Natural killer cell treated with Interleukin-12 subunit alpha and Interleukin-12 subunit beta and Interleukin-15 and Interleukin-18, amount 100 ng/mL, for 72 hours (primary cell): ENCODE measurements around the gene PLRG1. TPM values are rescaled to one million over a fixed set of nuclear protein-coding genes. Genes with fewer than 3 reads are reported as not detected.

ENCODE experiments used
- ATAC-seq, 2 donors: fragments of 150-1000 bp; cut with Tn5 transposase in 1 of 2; sonication (Bioruptor Pico), chemical (Tn5 transposase) in 1 of 2; 2 replicates each; pipeline ENCODE4 v1.10.0; 2021
- DNase-seq: peaks from one replicate; pipeline ENCODE4 v3.0.0; 2022; ENCODE audit warnings: low spot score
- H3K27ac Mint-ChIP-seq, 2 donors: 1 replicate in 1 of 2; 2 replicates in 1 of 2; pipeline ENCODE4 v1.8.0; 2022; ENCODE audit warnings: mixed read lengths in 2 of 2, mild to moderate bottlenecking in 1 of 2, moderate library complexity in 1 of 2
- H3K27me3 Mint-ChIP-seq, 2 donors: 1 replicate in 1 of 2; 2 replicates in 1 of 2; pipeline ENCODE4 v1.8.0; 2022; ENCODE audit warnings: mixed read lengths in 2 of 2
- H3K36me3 Mint-ChIP-seq: one replicate; pipeline ENCODE4 v1.8.0; 2022; ENCODE audit warnings: mixed read lengths
- H3K4me1 Mint-ChIP-seq, 2 donors: 1 replicate in 1 of 2; 2 replicates in 1 of 2; pipeline ENCODE4 v1.8.0; 2022; ENCODE audit warnings: low read depth in 2 of 2, mixed read lengths in 2 of 2, mild to moderate bottlenecking in 1 of 2
- H3K4me3 Mint-ChIP-seq: one replicate; pipeline ENCODE4 v1.8.0; 2022; ENCODE audit warnings: mixed read lengths
- H3K9me3 Mint-ChIP-seq: 2 replicates; pipeline ENCODE4 v1.8.0; 2022; ENCODE audit warnings: mixed read lengths
- total RNA-seq, 2 donors: library from RNA; stranded (reverse); gene quantifications; one replicate each; pipeline ENCODE4 v1.2.3, GENCODE V29; 2022

Gene PLRG1
- total RNA-seq, 2 donors from 2014 or later: 84.5 to 109 TPM

DNA sequence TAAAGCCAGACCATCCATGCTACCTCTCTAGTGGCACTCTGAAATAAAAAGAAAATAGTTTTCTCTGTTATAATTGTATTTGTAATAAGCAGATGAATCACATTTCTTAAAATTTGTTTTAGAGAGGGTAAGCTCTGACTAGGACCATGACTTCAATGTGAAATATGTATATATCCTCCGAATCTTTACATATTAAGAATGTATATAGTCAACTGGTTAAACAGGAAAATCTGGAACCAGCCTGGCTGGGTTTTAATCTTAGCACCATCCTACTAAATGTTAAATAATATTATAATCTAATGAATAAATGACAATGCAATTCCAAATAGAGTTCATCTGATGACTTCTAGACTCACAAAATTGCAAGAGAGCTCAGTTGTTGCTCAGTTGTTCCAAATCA lies 14.1 kb upstream of the PLRG1 start:
- no peak overlapping the region for H3K4me3 Mint-ChIP-seq
- H3K36me3 Mint-ChIP-seq: no peaks in the 10 kb centered on the region
- no peak for ATAC-seq
- DNase-seq: no peak
- no peaks in the 10 kb centered on the region for H3K4me1 Mint-ChIP-seq
- H3K27ac Mint-ChIP-seq: no peak overlapping the region
- peaks cover 5 to 11% of the 10 kb centered on the region in 2 donors for H3K27me3 Mint-ChIP-seq
- H3K9me3 Mint-ChIP-seq: no peaks in the 10 kb centered on the region

DNA sequence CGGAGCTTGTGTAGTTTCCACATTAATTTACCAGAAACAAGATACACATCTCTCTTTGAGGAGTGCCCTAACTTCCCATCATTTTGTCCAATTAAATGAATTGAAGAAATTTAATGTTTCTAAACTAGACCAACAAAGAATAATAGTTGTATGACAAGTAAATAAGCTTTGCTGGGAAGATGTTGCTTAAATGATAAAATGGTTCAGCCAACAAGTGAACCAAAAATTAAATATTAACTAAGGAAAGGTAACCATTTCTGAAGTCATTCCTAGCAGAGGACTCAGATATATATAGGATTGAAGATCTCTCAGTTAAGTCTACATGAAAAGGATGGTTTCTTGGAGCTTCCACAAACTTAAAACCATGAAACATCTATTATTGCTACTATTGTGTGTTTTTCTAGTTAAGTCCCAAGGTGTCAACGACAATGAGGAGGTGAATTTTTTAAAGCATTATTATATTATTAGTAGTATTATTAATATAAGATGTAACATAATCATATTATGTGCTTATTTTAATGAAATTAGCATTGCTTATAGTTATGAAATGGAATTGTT lies 12.6 kb upstream of the PLRG1 start, which contains the start of gene FGB:
Gene FGB (plus strand): TSS at position 315 of the 558 bp plus-strand sequence. CDS start 8 bp downstream, at position 323.
- Mint-ChIP-seq H3K4me3 (no peak within 1 kb of the TSS), H3K36me3 (no peaks in the 10 kb centered on the region), H3K4me1 (no peaks in the 10 kb centered on the region), H3K27ac (no peak within 1 kb of the TSS), H3K27me3 (peaks cover 5 to 11% of the 10 kb centered on the region in 2 donors), H3K9me3 (no peaks in the 10 kb centered on the region)
- DNase-seq (no peak), ATAC-seq (no peak)

DNA sequence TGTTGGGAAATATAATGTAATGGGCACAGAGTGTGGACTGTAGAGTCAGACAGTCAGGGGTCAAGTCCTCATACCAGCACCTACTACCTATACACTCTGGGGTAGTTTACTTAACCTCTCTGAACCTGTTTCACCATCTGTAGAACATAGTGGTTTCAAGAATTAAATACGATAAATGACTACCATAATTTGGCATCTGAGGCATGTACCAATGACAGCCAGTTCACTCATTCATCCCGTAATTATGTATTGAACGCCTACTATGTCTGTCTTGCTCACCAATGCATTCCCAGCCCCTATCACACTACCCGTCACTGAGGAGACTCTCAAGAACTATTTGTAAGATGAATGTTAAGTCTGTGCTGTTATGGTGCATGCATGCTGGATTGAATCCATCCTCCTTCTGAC lies 10.6 kb upstream of the PLRG1 start:
- Mint-ChIP-seq H3K27me3 (peaks cover 5 to 11% of the 10 kb centered on the region in 2 donors), H3K4me3 (no peak overlapping the region), H3K27ac (no peak overlapping the region), H3K9me3 (no peaks in the 10 kb centered on the region), H3K4me1 (no peaks in the 10 kb centered on the region), H3K36me3 (no peaks in the 10 kb centered on the region)
- DNase-seq (no peak), ATAC-seq (peak in 1 of 2 donors; percentile 40)

DNA sequence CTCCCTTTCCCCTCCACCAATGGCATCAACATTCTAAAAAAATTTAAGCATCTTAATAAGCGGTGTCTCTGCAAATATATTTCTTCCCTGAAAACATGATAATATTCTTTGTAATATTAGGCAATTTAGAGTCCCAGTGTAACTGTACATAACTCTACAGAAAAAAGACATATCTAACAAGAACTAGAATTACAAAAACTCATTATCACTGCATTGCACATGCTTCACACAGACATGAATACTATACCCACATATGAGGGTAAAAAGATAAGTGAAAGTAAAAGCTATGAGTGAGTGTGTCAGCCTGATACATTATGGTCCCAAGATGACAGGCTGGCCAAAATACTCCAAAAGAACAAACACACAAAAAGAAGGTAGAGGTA lies 10.2 kb upstream of the PLRG1 start:
- no peaks in the 10 kb centered on the region for H3K36me3 Mint-ChIP-seq
- ATAC-seq (peak in 1 of 2 donors; percentile 55), DNase-seq (no peak)
- no peak overlapping the region for H3K27ac Mint-ChIP-seq
- no peak overlapping the region for H3K4me3 Mint-ChIP-seq
- H3K27me3 Mint-ChIP-seq: peaks cover 5 to 11% of the 10 kb centered on the region in 2 donors
- no peaks in the 10 kb centered on the region for H3K4me1 Mint-ChIP-seq
- no peaks in the 10 kb centered on the region for H3K9me3 Mint-ChIP-seq

DNA sequence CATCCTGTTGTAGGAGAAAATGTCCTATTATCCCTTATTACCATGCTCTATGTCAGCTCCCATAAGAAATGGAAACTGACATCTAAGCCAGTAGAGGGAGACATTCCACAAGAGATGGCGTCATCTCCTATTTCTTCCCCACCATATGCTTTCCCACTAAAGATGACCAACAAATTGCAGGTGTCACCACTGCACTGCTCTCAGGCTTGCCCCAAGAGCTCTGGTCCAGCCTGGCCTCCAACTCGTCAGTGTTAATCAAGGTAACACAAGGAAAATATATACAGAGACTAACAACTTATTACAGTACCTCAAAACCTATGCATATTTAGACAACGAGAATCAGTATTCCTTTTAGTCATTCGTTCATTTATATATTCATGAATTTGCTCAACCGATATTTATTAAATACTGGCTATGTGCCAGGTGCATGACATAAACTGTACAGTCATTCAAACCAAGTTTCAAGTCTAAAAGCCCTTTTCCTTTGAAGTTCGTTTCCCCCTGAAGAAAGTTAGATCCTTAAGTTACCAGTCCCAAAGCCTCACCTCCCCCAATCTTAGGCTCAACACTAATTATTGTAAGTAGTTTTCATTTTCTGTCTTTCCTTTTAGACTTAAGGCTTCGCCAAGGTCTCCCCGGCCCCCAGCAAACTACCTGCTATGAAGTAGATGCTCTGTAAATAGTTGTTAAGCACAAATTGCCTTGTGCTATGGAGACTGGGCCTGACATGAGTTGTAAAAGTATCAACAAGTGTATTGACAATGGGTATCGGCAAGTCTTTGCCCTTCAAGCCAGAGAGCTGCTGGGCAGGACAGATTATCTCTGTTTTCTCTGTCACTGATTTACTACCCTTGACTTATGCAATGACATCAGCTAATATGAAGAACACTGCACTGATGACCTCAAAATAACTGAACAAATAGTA lies 9.6 kb upstream of the PLRG1 start:
- H3K27me3 Mint-ChIP-seq: peaks cover 5 to 11% of the 10 kb centered on the region in 2 donors
- H3K9me3 Mint-ChIP-seq: no peaks in the 10 kb centered on the region
- no peaks in the 10 kb centered on the region for H3K36me3 Mint-ChIP-seq
- no peak overlapping the region for H3K4me3 Mint-ChIP-seq
- ATAC-seq (peak; percentile 38 to 61), DNase-seq (no peak)
- no peaks in the 10 kb centered on the region for H3K4me1 Mint-ChIP-seq
- no peak overlapping the region for H3K27ac Mint-ChIP-seq

DNA sequence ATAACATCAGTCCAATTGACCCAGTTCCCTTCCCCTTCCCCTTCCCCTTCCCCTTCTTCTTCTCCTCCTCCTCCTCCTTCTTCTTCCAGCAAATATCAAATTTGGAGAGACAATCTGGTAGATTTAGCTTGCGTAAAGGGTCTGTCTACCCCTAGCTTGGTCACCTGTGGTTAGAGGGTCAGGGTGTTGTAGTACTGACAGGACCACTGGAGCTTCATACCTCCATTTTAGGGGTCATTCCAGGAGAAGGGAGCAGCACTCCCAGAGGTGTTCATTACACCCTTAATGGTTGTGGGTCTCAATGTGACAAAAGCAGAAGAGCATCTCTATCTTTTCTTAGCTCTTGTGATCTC lies 8.9 kb upstream of the PLRG1 start:
- Mint-ChIP-seq H3K27ac (no peak overlapping the region), H3K36me3 (no peaks in the 10 kb centered on the region), H3K4me3 (no peak overlapping the region), H3K4me1 (no peaks in the 10 kb centered on the region), H3K9me3 (no peaks in the 10 kb centered on the region), H3K27me3 (peaks cover 5 to 11% of the 10 kb centered on the region in 2 donors)
- no peak for DNase-seq
- ATAC-seq: peak in 1 of 2 donors; percentile 28

DNA sequence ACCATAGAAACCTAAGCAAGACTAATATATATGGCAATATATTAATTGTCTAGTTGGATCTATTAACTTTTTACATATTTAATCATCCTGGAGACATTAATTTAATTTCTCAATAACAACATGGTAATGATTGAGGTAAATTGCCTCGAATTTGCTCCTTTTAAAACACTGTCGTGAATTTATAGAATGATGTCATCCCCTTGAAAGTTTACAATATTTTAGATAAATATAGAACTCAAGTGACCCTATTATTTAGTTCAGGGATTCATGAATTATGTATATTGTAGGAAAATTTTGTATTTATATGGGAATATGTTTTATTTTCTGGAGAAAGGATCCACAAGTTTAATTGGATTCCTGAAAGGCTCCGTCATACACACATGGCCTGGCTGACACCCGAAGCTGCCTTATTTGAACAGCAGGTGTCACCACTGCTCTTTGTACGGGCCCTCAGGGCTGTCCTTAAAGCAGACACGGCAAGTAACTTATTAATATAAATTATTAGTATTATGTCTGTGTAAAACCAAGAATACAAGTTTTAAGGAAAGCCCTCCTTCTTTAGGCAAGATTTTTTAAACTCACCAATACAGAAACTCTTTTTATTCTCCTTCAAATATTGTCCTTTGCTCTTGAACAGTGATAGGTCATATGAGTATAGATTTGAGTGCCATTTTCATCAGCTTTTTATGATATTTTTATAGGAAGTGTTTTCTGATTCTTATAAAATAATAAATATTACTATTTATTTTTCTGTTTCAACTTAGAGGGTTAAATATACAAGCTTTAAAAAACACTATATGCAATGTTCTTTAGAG lies 1.9 kb upstream of the PLRG1 start:
- Mint-ChIP-seq H3K9me3 (no peaks in the 10 kb centered on the region), H3K27me3 (no peaks in the 10 kb centered on the region), H3K36me3 (peaks cover 14% of the 10 kb centered on the region), H3K4me1 (peaks cover 18 to 21% of the 10 kb centered on the region in 2 donors), H3K4me3 (no peak overlapping the region), H3K27ac (no peak overlapping the region)
- peak in 1 of 2 donors; percentile 58 for ATAC-seq
- peak; percentile 67 for DNase-seq

DNA sequence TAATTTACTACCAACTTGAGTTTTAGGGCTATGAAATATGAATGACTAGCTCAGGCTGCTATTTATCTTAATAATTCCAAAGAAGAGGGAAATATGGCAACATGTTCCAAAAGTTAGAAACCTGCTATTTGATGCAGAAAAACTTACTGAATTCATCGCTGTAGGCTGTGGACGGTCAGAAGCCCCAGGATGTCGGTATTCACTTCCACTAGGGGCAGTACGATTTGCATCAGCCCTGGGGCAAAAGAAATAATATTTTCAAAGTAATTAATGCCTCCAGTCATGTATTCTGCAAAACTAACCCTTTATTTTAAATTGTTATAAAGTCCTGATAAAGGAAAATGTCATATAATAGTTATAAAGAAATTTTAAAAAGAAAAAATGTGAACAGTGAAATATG lies 4.5 kb downstream of the PLRG1 start:
- Mint-ChIP-seq H3K4me1 (peaks cover 18% of the 10 kb centered on the region in 2 donors), H3K9me3 (no peaks in the 10 kb centered on the region), H3K4me3 (no peak overlapping the region), H3K36me3 (peaks cover 29% of the 10 kb centered on the region), H3K27ac (no peak overlapping the region), H3K27me3 (no peaks in the 10 kb centered on the region)
- ATAC-seq: no peak
- DNase-seq: no peak

DNA sequence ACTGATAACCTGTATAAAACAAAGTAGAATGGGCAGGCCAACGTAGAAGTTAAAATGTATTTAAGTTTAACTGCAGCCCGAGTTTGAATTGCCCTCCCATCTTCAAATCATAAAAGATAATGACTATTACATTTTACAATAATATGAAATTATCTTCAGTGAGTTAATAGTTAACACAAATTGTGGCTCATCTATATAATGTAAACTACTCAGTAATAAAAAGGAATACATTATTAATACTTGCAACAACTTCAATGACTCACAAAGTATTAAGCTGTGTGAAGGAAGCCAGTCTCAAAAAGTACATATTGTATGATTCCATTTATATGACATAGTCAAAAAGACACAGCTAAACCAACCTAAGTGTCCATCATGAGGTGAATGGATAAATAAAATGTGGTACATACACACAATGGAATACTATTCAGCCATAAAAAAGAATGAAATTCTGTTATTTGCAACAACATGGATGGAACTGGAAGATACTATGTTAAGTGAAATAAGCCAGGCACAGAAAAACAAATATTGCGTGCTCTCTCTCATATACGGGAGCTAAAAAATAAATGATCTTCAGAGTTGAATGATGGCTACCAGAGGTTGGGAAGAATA lies 7.8 kb downstream of the PLRG1 start:
- no peak for ATAC-seq
- DNase-seq: no peak
- H3K36me3 Mint-ChIP-seq: peaks cover 35% of the 10 kb centered on the region
- no peak overlapping the region for H3K27ac Mint-ChIP-seq
- no peaks in the 10 kb centered on the region for H3K9me3 Mint-ChIP-seq
- H3K4me1 Mint-ChIP-seq: peaks cover 3 to 4% of the 10 kb centered on the region in 2 donors
- H3K27me3 Mint-ChIP-seq: no peaks in the 10 kb centered on the region
- no peak overlapping the region for H3K4me3 Mint-ChIP-seq

DNA sequence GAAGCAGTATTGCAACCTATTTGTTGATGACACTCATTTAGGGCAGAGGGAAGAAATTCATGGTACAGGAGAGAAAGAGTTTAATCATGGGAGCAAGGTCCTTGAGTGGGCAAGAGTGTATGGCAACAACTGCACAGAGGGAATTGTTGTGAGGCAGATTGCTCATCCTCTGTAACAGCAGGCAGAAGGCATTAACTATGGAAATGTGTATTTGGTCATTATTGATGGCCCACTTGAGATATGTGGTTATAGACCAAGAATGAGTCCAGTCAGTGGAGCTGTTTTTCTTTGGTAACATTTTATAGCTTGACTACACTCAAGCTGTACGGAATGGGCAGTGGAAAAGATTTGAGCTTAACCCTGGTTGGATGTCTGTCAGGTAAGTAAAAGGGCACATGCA lies 15.9 kb downstream of the PLRG1 start:
- no peak overlapping the region for H3K4me3 Mint-ChIP-seq
- no peaks in the 10 kb centered on the region for H3K27me3 Mint-ChIP-seq
- no peaks in the 10 kb centered on the region for H3K4me1 Mint-ChIP-seq
- H3K27ac Mint-ChIP-seq: no peak overlapping the region
- peaks cover 16% of the 10 kb centered on the region for H3K36me3 Mint-ChIP-seq
- no peak for ATAC-seq
- H3K9me3 Mint-ChIP-seq: no peaks in the 10 kb centered on the region
- DNase-seq: no peak

DNA sequence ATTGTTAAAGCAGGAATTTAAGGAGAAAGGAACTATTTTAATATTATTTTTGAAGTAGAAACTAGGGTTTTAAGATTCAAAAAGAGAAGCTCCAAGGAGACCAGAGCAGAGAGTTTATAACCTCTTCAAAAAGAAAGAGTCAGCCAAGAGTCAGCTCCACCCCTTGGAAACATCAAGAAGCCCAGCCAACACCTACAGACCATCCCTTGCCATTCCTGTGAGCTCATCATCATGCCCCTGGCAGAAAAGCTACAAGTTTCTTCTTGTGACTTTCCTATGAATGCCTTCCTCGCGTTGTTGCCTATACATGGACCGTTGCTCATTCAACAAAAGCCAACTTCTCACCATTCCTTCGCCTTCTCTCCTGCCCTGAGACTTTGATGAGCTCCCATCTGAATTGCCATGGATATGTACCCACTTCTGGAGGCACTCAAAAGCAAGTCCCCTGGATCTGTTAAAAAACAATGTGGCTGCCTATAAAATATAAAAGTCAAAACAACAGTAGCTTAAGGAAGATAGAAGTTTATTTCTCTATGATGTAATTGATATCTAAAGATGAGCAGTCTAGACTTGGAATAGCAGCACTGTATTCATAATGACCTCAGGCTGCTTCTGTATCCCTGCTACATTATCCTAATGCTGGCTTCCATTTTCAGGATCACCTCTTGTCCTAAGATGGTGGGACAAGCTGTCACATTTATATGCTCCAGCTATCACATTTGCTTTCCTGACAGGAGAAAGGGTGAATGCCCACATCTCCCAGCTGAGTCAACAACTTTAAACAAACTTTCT lies 20.3 kb downstream of the PLRG1 start:
- Mint-ChIP-seq H3K4me3 (no peak overlapping the region), H3K36me3 (no peaks in the 10 kb centered on the region), H3K9me3 (no peaks in the 10 kb centered on the region), H3K27ac (no peak overlapping the region), H3K4me1 (no peaks in the 10 kb centered on the region), H3K27me3 (peaks cover 15 to 25% of the 10 kb centered on the region in 2 donors)
- DNase-seq (no peak), ATAC-seq (no peak)

DNA sequence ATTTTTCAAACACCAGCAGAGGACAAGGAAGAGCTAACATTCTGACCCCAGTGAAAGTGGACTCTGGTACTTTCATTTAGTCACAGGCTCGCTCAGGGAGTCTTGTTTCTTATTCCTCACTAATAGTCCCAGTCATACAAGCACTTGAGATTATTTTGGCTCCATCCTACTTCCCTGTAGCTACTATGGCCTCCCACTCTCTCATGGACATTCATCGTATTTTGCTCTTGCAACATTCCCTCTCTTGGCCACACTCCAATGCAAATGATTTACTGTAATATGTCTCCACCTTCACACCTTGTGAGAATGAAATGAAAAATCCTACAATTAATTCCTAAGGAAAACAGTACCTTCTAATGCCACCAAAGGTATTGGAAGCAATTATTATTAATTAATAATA lies 21.3 kb downstream of the PLRG1 start:
- no peaks in the 10 kb centered on the region for H3K4me1 Mint-ChIP-seq
- no peak overlapping the region for H3K4me3 Mint-ChIP-seq
- peaks cover 15 to 25% of the 10 kb centered on the region in 2 donors for H3K27me3 Mint-ChIP-seq
- no peaks in the 10 kb centered on the region for H3K9me3 Mint-ChIP-seq
- no peaks in the 10 kb centered on the region for H3K36me3 Mint-ChIP-seq
- DNase-seq: no peak
- no peak overlapping the region for H3K27ac Mint-ChIP-seq
- no peak for ATAC-seq

DNA sequence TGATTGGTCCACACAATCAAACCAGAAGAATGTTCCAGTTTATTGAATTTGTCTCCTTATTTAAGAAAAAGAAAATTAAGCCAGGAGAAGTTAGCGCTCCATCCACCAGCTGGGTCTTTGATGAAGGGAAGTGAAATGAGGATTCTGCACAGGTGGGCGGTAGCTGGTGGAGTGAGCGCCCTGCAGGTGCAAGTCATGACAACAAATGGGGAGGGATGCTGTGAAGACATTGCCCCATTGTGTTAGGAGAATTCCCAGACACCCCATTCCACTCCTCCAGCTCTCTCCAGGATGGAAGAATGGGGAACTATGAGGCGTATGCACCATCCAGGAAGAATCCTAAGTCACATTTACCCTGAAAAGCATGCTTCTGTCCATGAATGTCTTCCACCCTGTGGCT lies 22.9 kb downstream of the PLRG1 start:
- no peak overlapping the region for H3K4me3 Mint-ChIP-seq
- H3K4me1 Mint-ChIP-seq: no peaks in the 10 kb centered on the region
- ATAC-seq (no peak), DNase-seq (no peak)
- no peaks in the 10 kb centered on the region for H3K36me3 Mint-ChIP-seq
- H3K27ac Mint-ChIP-seq: no peak overlapping the region
- H3K9me3 Mint-ChIP-seq: no peaks in the 10 kb centered on the region
- H3K27me3 Mint-ChIP-seq: peaks cover 18 to 36% of the 10 kb centered on the region in 2 donors
